ENCODE measurements around the gene TOP3B. TPM values are rescaled to one million over a fixed set of nuclear protein-coding genes. Genes with fewer than 3 reads are reported as not detected.

The TOP3B gene
- polyA plus RNA-seq, 3 donors: 9.0 to 31.9 (median 9.5) TPM

DNA sequence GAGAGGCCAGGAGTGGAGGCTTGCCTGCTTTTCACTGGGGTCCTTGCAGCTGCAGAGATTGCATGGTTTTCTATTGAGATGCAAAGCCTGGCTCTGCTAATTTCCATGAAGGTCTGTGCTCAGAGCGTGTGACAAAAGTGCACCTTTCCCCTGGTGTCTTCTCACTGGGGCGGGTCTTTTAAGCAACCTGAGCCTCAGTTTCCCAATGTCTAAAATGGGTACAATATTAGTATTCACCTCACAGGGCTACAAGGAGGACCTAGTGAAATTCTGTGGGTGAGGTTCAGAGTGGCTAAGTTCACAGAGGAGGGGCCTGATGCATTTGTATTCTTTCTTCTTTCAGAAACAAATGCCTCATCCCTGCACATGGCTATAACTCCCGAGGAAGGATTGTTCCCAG is 50.2 kb downstream of the TOP3B start:
- Histone ChIP-seq H4K20me1 (ENCODE audit: insufficient read depth, low read length) (peaks cover 65% of the 10 kb centered on the region), H3K9ac (ENCODE audit: insufficient read depth, low read length, poor library complexity, severe bottlenecking) (no peak overlapping the region), H3K36me3 (replicated peaks in 1 of 2; ENCODE audit: control insufficient read depth in 1 of 2, insufficient read depth in 2 of 2, low read length in 2 of 2) (peaks cover 74 to 85% of the 10 kb centered on the region in 2 donors), H3K4me3 (replicated peaks in 1 of 3; ENCODE audit: low read depth in 2 of 3, low read length in 3 of 3) (no peak overlapping the region), H3K4me1 (ENCODE audit: control insufficient read depth in 1 of 2, insufficient read depth in 2 of 2, low read length in 2 of 2) (peaks cover 26% of the 10 kb centered on the region in 2 donors), H3K27ac (ENCODE audit: low read depth in 1 of 2, low read length in 2 of 2) (peak overlapping the region in 1 of 2 donors; percentile 26), H3K9me3 (replicated peaks in 1 of 2; ENCODE audit: control insufficient read depth in 1 of 2, insufficient read depth in 1 of 2, low read length in 2 of 2) (no peaks in the 10 kb centered on the region), H2AFZ (ENCODE audit: insufficient read depth, low read depth, low read length, poor library complexity, severe bottlenecking) (no peak overlapping the region), H3K4me2 (replicated peaks; ENCODE audit: extremely low read depth, low read length, poor library complexity, severe bottlenecking) (no peak overlapping the region), H3K27me3 (ENCODE audit: control insufficient read depth in 2 of 2, insufficient read depth in 2 of 2, low read length in 2 of 2) (no peaks in the 10 kb centered on the region), H3K79me2 (ENCODE audit: insufficient read depth, low read length) (peaks cover 19% of the 10 kb centered on the region)
- Mint-ChIP-seq H3K27ac (no peak overlapping the region), H3K36me3 (peaks cover 63 to 79% of the 10 kb centered on the region in 2 donors), H3K4me3 (no peak overlapping the region), H3K9me3 (no peaks in the 10 kb centered on the region), H3K27me3 (ENCODE audit: low read depth in 3 of 3) (no peaks in the 10 kb centered on the region), H3K4me1 (peaks cover 25% of the 10 kb centered on the region)
- intact Hi-C loops (cut with micrococcal nuclease): loop anchor here (10.0 kb wide), 3 partner anchors 118 to 278 kb away; no protein-coding TSS in a partner anchor
- TF ChIP-seq, protein P1, sequence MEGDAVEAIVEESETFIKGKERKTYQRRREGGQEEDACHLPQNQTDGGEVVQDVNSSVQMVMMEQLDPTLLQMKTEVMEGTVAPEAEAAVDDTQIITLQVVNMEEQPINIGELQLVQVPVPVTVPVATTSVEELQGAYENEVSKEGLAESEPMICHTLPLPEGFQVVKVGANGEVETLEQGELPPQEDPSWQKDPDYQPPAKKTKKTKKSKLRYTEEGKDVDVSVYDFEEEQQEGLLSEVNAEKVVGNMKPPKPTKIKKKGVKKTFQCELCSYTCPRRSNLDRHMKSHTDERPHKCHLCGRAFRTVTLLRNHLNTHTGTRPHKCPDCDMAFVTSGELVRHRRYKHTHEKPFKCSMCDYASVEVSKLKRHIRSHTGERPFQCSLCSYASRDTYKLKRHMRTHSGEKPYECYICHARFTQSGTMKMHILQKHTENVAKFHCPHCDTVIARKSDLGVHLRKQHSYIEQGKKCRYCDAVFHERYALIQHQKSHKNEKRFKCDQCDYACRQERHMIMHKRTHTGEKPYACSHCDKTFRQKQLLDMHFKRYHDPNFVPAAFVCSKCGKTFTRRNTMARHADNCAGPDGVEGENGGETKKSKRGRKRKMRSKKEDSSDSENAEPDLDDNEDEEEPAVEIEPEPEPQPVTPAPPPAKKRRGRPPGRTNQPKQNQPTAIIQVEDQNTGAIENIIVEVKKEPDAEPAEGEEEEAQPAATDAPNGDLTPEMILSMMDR (IDR thresholded peaks at IDR 0.05): no peak
- DNase-seq: no peak
- WGBS (ENCODE audit: insufficient coverage): 100% methylated on average over 1 of the region's 3 CpGs

- peaks cover 74 to 91% of the 10 kb centered on the region in 2 donors for H3K36me3 Mint-ChIP-seq
- Histone ChIP-seq H3K79me2 (ENCODE audit: insufficient read depth, low read length) (peaks cover 19% of the 10 kb centered on the region), H3K4me1 (ENCODE audit: control insufficient read depth in 1 of 2, insufficient read depth in 2 of 2, low read length in 2 of 2) (peaks cover 13% of the 10 kb centered on the region in 2 donors), H2AFZ (ENCODE audit: insufficient read depth, low read depth, low read length, poor library complexity, severe bottlenecking) (no peak overlapping the region), H4K20me1 (ENCODE audit: insufficient read depth, low read length) (peaks cover 78% of the 10 kb centered on the region), H3K27ac (ENCODE audit: low read depth in 1 of 2, low read length in 2 of 2) (no peak overlapping the region), H3K4me2 (replicated peaks; ENCODE audit: extremely low read depth, low read length, poor library complexity, severe bottlenecking) (no peak overlapping the region), H3K9ac (ENCODE audit: insufficient read depth, low read length, poor library complexity, severe bottlenecking) (no peak overlapping the region), H3K36me3 (replicated peaks in 1 of 2; ENCODE audit: control insufficient read depth in 1 of 2, insufficient read depth in 2 of 2, low read length in 2 of 2) (peaks cover 86 to 98% of the 10 kb centered on the region in 2 donors), H3K4me3 (replicated peaks in 1 of 3; ENCODE audit: low read depth in 2 of 3, low read length in 3 of 3) (no peak overlapping the region), H3K27me3 (ENCODE audit: control insufficient read depth in 2 of 2, insufficient read depth in 2 of 2, low read length in 2 of 2) (no peaks in the 10 kb centered on the region), H3K9me3 (replicated peaks in 1 of 2; ENCODE audit: control insufficient read depth in 1 of 2, insufficient read depth in 1 of 2, low read length in 2 of 2) (no peaks in the 10 kb centered on the region)
- TF ChIP-seq, protein P1 (IDR thresholded peaks at IDR 0.05): no peak
- intact Hi-C loops (cut with micrococcal nuclease): loop anchor here (10.0 kb wide), 3 partner anchors 116 to 276 kb away; no protein-coding TSS in a partner anchor
- no peak for DNase-seq
- 98% methylated on average over 10 of the region's 12 CpGs for WGBS (ENCODE audit: insufficient coverage)
- H3K27ac Mint-ChIP-seq: no peak overlapping the region
- no peak overlapping the region for H3K4me3 Mint-ChIP-seq
- H3K4me1 Mint-ChIP-seq: peaks cover 12% of the 10 kb centered on the region
- H3K27me3 Mint-ChIP-seq (ENCODE audit: low read depth in 3 of 3): no peaks in the 10 kb centered on the region
- no peaks in the 10 kb centered on the region for H3K9me3 Mint-ChIP-seq
Observed at GRCh38 chr22:21931056-21931455, 51.5 kb downstream of the TOP3B start.
